ENCODE measurements around the gene SRM.

- TF ChIP-seq EZH2 (IDR thresholded peaks at IDR 0.05; ENCODE audit: borderline replicate concordance, insufficient read depth, low read length, poor library complexity, severe bottlenecking) (no peak), TAF1 (IDR thresholded peaks at IDR 0.05; ENCODE audit: low read depth) (no peak), EP300 (conservative IDR thresholded peaks at IDR 0.05; ENCODE audit: poor library complexity, severe bottlenecking) (no peak), RAD21 (conservative IDR thresholded peaks at IDR 0.05) (no peak)
- TF ChIP-seq, protein P1, sequence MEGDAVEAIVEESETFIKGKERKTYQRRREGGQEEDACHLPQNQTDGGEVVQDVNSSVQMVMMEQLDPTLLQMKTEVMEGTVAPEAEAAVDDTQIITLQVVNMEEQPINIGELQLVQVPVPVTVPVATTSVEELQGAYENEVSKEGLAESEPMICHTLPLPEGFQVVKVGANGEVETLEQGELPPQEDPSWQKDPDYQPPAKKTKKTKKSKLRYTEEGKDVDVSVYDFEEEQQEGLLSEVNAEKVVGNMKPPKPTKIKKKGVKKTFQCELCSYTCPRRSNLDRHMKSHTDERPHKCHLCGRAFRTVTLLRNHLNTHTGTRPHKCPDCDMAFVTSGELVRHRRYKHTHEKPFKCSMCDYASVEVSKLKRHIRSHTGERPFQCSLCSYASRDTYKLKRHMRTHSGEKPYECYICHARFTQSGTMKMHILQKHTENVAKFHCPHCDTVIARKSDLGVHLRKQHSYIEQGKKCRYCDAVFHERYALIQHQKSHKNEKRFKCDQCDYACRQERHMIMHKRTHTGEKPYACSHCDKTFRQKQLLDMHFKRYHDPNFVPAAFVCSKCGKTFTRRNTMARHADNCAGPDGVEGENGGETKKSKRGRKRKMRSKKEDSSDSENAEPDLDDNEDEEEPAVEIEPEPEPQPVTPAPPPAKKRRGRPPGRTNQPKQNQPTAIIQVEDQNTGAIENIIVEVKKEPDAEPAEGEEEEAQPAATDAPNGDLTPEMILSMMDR (IDR thresholded peaks at IDR 0.05; ENCODE audit: poor library complexity, severe bottlenecking): no peak
Measured at GRCh38 chr1:11072216-11072917, 12.5 kb upstream of the SRM start.

Data from neural cell (in vitro differentiated cells).